ENCODE measurements around the gene PARD3B. TPM values are rescaled to one million over a fixed set of nuclear protein-coding genes. Genes with fewer than 3 reads are reported as not detected.

Gene PARD3B
- total and polyA plus RNA-seq, 2 of the 8 experiments (the other 6 are each of a cell fraction or from before 2014, with no cell fraction given), result 1.2 to 5.7 TPM

DNA sequence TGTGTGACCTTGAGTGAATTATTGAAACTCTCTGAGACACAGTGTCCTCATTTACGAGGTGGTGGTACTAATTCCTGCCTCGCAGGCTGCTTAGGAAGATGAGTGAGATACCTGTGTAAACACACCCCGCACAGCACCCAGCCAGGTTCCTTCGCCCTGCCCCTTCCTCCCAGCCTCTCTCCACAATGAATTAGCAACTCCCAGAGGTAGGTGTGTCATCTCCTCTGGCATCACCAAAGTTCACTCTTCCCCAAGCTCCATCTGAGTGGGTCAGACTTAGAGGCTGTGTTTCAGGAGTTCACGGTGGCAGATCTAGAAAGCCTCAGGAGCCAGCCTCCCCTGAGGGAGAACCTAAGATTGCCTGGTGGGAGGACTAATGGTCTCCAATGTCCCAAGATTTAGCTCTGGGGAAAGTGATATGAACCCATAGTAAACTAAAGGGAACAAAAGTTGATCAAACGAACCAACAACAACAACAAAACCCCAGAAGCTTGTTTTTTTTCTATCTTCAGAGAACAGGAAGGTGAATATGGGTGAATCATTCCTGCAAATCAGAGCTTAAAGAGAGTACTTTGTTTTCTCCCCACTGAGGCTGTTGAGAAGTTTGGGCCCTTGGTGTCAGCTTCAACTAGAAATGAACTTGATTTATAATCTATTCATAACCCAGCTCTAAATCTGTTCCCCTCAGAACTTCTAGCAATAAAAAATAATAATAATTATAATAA, 1092.7 kb downstream of the PARD3B start:
- no peak for FAIRE-seq
- no peak overlapping the region for H2BK120ac ChIP-seq (replicated peaks; ENCODE audit: low read depth, low read length)
- H2BK5ac ChIP-seq (ENCODE audit: low read depth, low read length), result no peak overlapping the region
- H3K23me2 ChIP-seq (ENCODE audit: low read depth, low read length), result no peaks in the 10 kb centered on the region
- no peak for DNase-seq (ENCODE audit: low read depth in 1 of 2, low spot score in 2 of 2)
- no peaks in the 10 kb centered on the region for H3K79me1 ChIP-seq (ENCODE audit: low read depth, low read length)
- no peaks in the 10 kb centered on the region; a peak in 1 of 7 replicates for H3K27me3 ChIP-seq (replicated peaks in 1 of 4; ENCODE audit: control insufficient read depth in 3 of 4, extremely low read depth in 1 of 4, insufficient read depth in 3 of 4, low read length in 3 of 4)
- H3K14ac ChIP-seq (ENCODE audit: insufficient read length), result no peak overlapping the region
- H2AK5ac ChIP-seq (ENCODE audit: low read depth, low read length), result no peak overlapping the region
- 0 out of 4 replicates have a peak, but pooled peaks cover 0 to 2% of the 10 kb centered on the region in 2 experiments for H3K9me3 ChIP-seq (ENCODE audit: insufficient read depth in 2 of 2, low read depth in 1 of 2, low read length in 1 of 2)
- 0 out of 2 replicates have a peak overlapping the region, but pooled peaks have one; percentile 62 for H2AFZ ChIP-seq (ENCODE audit: low read length)
- WGBS, 2 experiments (ENCODE audit: extremely low coverage in 1 of 2, insufficient coverage in 1 of 2, insufficient read length in 1 of 2, insufficient replicate concordance in 2 of 2, low coverage in 1 of 2, low lambda C conversion rate in 2 of 2, missing lambda C conversion rate in 1 of 2), result 89% methylated on average over 6 of the region's 6 CpGs; no CpG with 5 or more reads in 1 of the 2 experiments
- H2BK15ac ChIP-seq (ENCODE audit: low read length), result no peak overlapping the region
- no peak overlapping the region for H3K18ac ChIP-seq (ENCODE audit: extremely low read depth, low read length)
- no peaks in the 10 kb centered on the region for H4K20me1 ChIP-seq (replicated peaks in 1 of 2; ENCODE audit: control insufficient read depth in 1 of 2, insufficient read depth in 2 of 2, low read length in 2 of 2)
- no peak overlapping the region for H2BK20ac ChIP-seq (ENCODE audit: low read length)
- H3K4ac ChIP-seq (replicated peaks; ENCODE audit: insufficient read length, low read depth, low read length), result no peak overlapping the region
- ChIA-PET POLR2A (ENCODE audit: partially characterized antibody) (no interaction called here), CTCF (ENCODE audit: partially characterized antibody) (interaction anchor here (0.6 to 2.7 kb wide), 5 partner anchors 9 to 1614 kb away, joined by 3 to 6 read pairs (median 3); no protein-coding TSS in a partner anchor)
- H3K4me3 ChIP-seq (ENCODE audit: extremely low read depth in 1 of 4, insufficient read depth in 2 of 4, low read depth in 3 of 4, low read length in 4 of 4), result no peak overlapping the region
- H3K23ac ChIP-seq (ENCODE audit: insufficient read length), result no peak overlapping the region
- H3K4me2 ChIP-seq (ENCODE audit: insufficient read depth in 1 of 2, low read depth in 2 of 2, low read length in 2 of 2), result no peak overlapping the region
- H3K56ac ChIP-seq (replicated peaks; ENCODE audit: insufficient read length, low read depth, low read length), result no peak overlapping the region
- H2BK12ac ChIP-seq (ENCODE audit: low read depth, low read length), result no peak overlapping the region
- no peaks in the 10 kb centered on the region for H3K36me3 ChIP-seq (ENCODE audit: control insufficient read depth in 2 of 4, insufficient read depth in 4 of 4, low read length in 3 of 4)
- H3K79me2 ChIP-seq (ENCODE audit: control insufficient read depth in 1 of 2, insufficient read depth in 2 of 2, low read length in 2 of 2), result no peaks in the 10 kb centered on the region
- no peak overlapping the region for H4K8ac ChIP-seq (ENCODE audit: extremely low read depth, insufficient read depth, low read length)
- no peak overlapping the region for H3K27ac ChIP-seq (ENCODE audit: low read depth, low read length)
- no peak overlapping the region for H3K9ac ChIP-seq (replicated peaks in 1 of 4; ENCODE audit: extremely low read depth in 1 of 4, low read depth in 3 of 4, low read length in 3 of 4)
- H3K4me1 ChIP-seq (replicated peaks in 1 of 4; ENCODE audit: control insufficient read depth in 3 of 4, insufficient read depth in 4 of 4, low read length in 3 of 4), result peaks cover 0 to 2% (median under 1%) of the 10 kb centered on the region in 4 experiments; a peak in 2 of 7 replicates
- no peak overlapping the region for H4K5ac ChIP-seq (ENCODE audit: insufficient read length, low read depth, low read length)
- H4K91ac ChIP-seq (replicated peaks; ENCODE audit: insufficient read length, low read length), result no peak overlapping the region
- no peak for TF ChIP-seq CHD1 (IDR thresholded peaks at IDR 0.05; ENCODE audit: low read depth, low read length)
- TF ChIP-seq BACH1 (IDR thresholded peaks at IDR 0.05; ENCODE audit: low read length), result no peak
- TF ChIP-seq KDM1A (IDR thresholded peaks at IDR 0.05; ENCODE audit: borderline replicate concordance, low read length), result no peak
- no peak for TF ChIP-seq BCL11A (IDR thresholded peaks at IDR 0.05; ENCODE audit: low read depth in 2 of 2, low read length in 2 of 2)
- no peak for TF ChIP-seq TAF1 (IDR thresholded peaks at IDR 0.05; ENCODE audit: low read depth, low read length)
- TF ChIP-seq GTF2F1 (IDR thresholded peaks at IDR 0.05; ENCODE audit: borderline replicate concordance, low read depth, low read length), result no peak
- no peak for TF ChIP-seq EZH2 (IDR thresholded peaks at IDR 0.05; ENCODE audit: low read depth, low read length, severe bottlenecking)
- no peak for TF ChIP-seq RAD21 (IDR thresholded peaks at IDR 0.05 in 1 of 2, conservative IDR thresholded peaks at IDR 0.05 in 1 of 2; ENCODE audit: low read depth in 2 of 2, low read length in 2 of 2)
- no peak for TF ChIP-seq TCF12 (IDR thresholded peaks at IDR 0.05; ENCODE audit: low read depth, low read length)
- TF ChIP-seq HDAC2 (IDR thresholded peaks at IDR 0.05; ENCODE audit: borderline replicate concordance in 1 of 2, low read depth in 2 of 2, low read length in 2 of 2), result no peak
- no peak for TF ChIP-seq JUND (IDR thresholded peaks at IDR 0.05; ENCODE audit: low read length)
- no peak for TF ChIP-seq SIN3A (conservative IDR thresholded peaks at IDR 0.05 in 1 of 2, IDR thresholded peaks at IDR 0.05 in 1 of 2; ENCODE audit: low read depth in 1 of 2, low read length in 2 of 2)

All from H1 (cell line).